Ecto neural progenitor cell (in vitro differentiated cells): Measurements from ENCODE around the gene FAM181B.
A peak's percentile ranks its signal among the peaks of the same experiment; 100 is the strongest.

Experiments used
- DNase-seq: peaks from one replicate; pipeline ENCODE4 v3.0.0-alpha.2; 2018; ENCODE audit warnings: low spot score

FAM181B gene

GRCh38 chr11:82733444-82734119 is at the start of gene FAM181B:
Gene FAM181B, minus strand, starts transcription at chr11:82733864. Its CDS starts 135 bp downstream, at chr11:82733729.
- peak; percentile 89 for DNase-seq

- no peak for DNase-seq
These were observed 49.2 kb upstream of the FAM181B start for GRCh38 chr11:82782825-82783374.

GRCh38 chr11:82778776-82779175 is 45.1 kb upstream of the FAM181B start:
- DNase-seq: no peak

- no peak for DNase-seq
These were observed 42.7 kb upstream of the FAM181B start for GRCh38 chr11:82776377-82776776.

- peak; percentile 52 for DNase-seq
These were observed 42.2 kb upstream of the FAM181B start for GRCh38 chr11:82775736-82776346.

GRCh38 chr11:82775218-82775617 is 41.6 kb upstream of the FAM181B start:
- DNase-seq: no peak

GRCh38 chr11:82771781-82772180 is 38.1 kb upstream of the FAM181B start:
- no peak for DNase-seq

GRCh38 chr11:82767123-82767522 is 33.5 kb upstream of the FAM181B start:
- no peak for DNase-seq

GRCh38 chr11:82765466-82766034 is 31.9 kb upstream of the FAM181B start:
- no peak for DNase-seq

- DNase-seq: no peak
These were observed 29.5 kb upstream of the FAM181B start for GRCh38 chr11:82763167-82763566.

- DNase-seq: no peak
These were observed 26.0 kb upstream of the FAM181B start for GRCh38 chr11:82759649-82760048.

GRCh38 chr11:82757660-82758357 is 24.1 kb upstream of the FAM181B start:
- DNase-seq: no peak

- DNase-seq: no peak
These were observed 23.3 kb upstream of the FAM181B start for GRCh38 chr11:82756765-82757639.

- no peak for DNase-seq
These were observed 20.7 kb upstream of the FAM181B start for GRCh38 chr11:82754410-82754809.

GRCh38 chr11:82753921-82754320 is 20.3 kb upstream of the FAM181B start:
- DNase-seq: no peak

- DNase-seq: no peak
These were observed 19.1 kb upstream of the FAM181B start for GRCh38 chr11:82752801-82753200.

- DNase-seq: peak; percentile 77
These were observed 17.0 kb upstream of the FAM181B start for GRCh38 chr11:82750643-82751139.

- DNase-seq: no peak
These were observed 13.8 kb upstream of the FAM181B start for GRCh38 chr11:82747471-82747870.

- DNase-seq: peak; percentile 72
These were observed 4.4 kb upstream of the FAM181B start for GRCh38 chr11:82738091-82738490.

GRCh38 chr11:82734120-82734479 is 436 bp upstream of the FAM181B start:
- DNase-seq: no peak

- peak; percentile 58 for DNase-seq
These were observed 775 bp downstream of the FAM181B start for GRCh38 chr11:82732734-82733443.
